GM18867 (cell line): Measurements from ENCODE around the gene RFLNA.
"Not testable (repeated sequence)": the region's sequence is repeated elsewhere in the genome, so short reads cannot be mapped to it uniquely, and the experiment has no call there.

Experiments used
- ATAC-seq: cut with Tn5 transposase; IDR thresholded peaks from one replicate; pipeline ENCODE4 v1.9.1; 2021; ENCODE audit warnings: mild to moderate bottlenecking, moderate library complexity; ENCODE audit not compliant: unreplicated experiment

The RFLNA gene

DNA sequence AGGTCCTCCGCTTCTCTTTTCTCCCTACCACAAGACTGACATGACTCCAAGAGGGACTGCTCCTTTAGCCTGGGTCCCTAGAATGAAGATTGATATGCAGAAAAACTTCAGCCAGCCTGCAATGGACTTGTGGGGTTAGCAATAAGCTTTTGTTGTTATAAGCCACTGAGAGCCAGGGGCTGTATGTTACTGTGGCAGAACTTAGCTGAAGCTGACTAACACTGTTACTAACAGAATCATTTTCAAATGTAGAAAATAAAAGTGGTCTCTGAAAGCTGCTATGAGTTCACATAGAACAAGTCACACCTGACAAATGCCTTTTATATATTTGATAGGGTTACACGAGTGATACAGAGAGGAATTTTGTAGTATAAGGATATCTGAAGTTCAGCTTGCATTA is 13.6 kb upstream of the RFLNA start:
- ATAC-seq: no peak

- ATAC-seq: no peak
Observed at GRCh38 chr12:124282287-124282686, 12.6 kb upstream of the RFLNA start.

- ATAC-seq: no peak
Observed at GRCh38 chr12:124283326-124283725, 11.6 kb upstream of the RFLNA start.

DNA sequence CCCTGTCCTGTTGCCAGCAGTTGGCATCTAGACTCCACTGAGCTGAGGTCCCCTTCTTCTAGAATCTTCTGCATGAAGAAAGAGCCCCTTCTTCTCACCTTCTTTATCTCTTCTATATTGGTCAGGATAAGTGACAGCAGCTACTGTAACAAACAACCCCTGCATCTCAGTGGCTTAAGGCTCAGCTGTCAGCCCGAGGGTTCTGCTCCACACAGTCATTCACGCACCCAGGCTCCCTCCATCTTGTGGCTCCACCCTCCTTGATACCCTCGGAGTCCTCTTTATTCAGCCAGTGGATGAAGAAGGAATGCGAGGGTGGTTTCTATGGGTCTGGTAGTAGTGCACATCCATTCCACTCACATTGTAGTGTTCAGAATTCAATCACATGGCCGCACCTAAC is 10.5 kb upstream of the RFLNA start:
- ATAC-seq: no peak

DNA sequence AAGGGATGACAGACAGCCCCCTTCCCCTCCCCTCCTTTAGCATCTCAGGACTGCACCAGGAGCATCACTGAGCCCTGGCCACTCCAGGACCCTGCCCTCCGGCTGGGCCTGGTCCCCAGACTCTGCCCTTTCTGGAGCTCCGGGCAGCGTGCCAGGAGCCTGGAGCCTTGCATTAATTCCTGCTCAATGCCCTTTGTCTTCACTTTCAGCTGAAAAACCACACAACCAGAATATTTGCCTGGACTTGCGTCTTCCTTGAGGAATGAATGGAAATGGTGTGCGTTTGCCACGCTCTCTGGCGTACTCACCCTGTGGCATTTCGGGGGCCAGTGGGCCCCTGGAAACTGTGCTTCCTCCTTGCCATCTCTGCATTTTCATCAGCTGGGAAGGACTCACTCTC is 8.5 kb upstream of the RFLNA start:
- ATAC-seq: no peak

- no peak for ATAC-seq
Observed at GRCh38 chr12:124286971-124287370, 7.9 kb upstream of the RFLNA start.

DNA sequence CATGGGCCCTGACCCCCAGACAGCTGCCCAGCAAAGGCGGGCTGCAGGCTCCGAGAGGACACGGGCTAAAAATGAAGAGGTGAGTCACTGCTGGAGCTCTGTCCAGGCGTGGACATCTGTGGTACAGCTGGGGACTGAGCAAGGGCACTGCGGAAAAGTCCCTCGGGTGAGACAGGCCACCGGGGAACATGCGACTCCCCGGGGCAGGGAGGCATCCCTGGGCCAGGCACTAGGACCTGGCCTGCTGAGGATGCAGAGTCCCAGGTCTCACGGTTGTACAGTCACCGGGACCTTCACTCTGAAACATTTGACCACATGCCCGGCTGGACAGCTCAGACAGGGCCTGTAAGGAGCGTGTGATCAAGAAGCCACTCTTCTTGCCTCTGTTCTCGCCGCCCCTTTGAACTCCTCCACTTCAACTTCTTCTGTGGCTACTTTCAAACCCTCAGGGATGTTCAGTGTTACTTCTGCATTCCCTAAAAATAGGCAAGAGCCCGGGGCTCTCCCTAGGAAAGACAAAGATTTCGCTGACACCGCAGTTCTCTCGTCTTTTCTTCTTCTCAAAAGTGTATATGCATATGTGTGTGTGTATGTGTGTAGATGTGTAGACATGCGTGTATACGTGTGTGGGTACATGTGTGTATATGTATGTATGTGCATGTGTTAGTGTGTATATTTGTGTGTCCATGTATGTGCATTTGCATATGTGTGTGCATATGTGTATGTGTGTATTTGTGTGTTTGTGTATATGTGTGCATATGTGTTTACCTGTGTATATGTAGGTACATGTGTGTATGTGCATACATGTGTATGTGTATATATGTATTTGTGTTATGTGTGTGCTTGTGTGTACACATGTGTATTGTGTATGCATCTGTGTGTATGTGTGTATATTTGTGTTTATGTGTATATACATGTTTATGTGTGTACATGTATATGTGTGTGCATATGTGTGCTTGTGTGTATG is 5.0 kb upstream of the RFLNA start:
- ATAC-seq: no peak

- no peak for ATAC-seq
Observed at GRCh38 chr12:124292385-124292784, 2.5 kb upstream of the RFLNA start.

- no peak for ATAC-seq
Observed at GRCh38 chr12:124293286-124294003, 1.4 kb upstream of the RFLNA start.

GRCh38 chr12:124295431-124296058 is 652 bp downstream of the RFLNA start:
- no peak for ATAC-seq

DNA sequence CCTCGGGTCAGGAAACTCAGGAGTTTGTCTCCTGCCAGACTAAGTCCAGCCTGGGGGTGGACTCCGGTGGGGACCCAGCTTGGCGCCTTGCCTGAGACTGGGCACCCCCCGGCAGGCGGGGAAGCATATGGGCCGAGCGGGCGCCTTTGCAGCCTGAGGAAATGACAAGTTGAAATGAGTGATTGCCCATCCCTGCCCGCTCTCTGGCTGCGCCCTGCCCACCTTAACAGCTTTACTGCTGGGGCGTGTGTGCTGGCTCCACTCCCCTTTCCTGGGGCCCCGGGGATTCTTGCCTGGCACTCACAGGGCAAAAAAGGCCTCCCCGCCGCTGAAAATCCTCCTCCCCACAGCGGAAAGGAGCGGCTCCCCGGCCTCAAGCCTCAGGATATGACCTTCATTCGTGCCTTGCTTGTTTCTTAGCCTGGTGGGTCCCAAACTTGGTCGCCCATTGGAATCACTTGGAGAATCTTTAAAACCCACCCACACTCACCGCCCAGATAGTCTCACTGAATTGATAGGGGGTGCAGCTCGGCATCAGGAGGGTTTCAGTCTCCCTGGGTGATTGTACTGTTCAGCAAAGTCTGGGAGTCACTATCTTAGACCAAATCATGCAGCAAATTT is 1.5 kb downstream of the RFLNA start:
- ATAC-seq: no peak

DNA sequence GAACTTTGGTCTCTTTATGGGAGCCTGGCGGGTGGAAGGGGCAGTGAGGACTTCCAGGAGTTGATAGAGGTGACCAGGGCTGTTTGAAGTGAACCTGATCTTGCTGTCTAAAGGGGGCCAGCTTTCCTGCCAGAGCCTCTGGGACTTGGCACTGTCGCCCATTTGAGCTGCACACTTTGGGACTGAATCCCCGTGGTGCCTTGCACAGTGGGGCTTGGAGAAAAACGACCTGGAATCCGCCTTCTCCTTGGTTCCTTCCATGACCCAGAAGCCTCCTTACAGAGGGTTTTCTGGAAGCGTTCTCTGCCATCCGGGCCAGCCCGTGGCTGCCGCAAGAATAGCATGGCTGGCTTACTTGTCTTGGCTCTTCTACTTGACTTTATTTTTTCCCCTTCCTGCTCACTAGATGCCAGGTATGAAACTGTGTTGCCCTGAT is 2.0 kb downstream of the RFLNA start:
- ATAC-seq: no peak

- ATAC-seq: no peak
Observed at GRCh38 chr12:124297389-124297788, 2.5 kb downstream of the RFLNA start.

DNA sequence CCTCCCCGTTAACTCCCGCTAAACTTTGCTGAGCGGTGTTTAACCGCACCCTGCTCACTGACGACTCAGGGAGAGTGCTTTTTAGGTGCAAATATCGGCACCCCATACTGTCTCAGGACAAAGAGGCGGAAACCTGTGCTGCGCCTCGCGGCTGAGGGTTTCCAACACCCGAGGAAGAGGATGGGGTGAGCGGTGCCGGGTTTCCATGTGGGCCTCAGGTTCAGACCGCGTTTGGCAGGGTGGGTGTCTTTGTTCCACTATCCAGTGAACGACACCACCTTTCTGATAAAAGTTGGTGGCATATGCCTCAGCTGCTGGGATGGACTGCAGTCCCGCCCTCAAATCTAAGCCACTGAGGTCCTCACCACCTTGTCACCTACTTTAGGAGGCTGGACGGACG is 3.0 kb downstream of the RFLNA start:
- no peak for ATAC-seq

GRCh38 chr12:124298685-124299410 is 4.0 kb downstream of the RFLNA start:
- no peak for ATAC-seq

GRCh38 chr12:124299628-124300388 is 4.9 kb downstream of the RFLNA start:
- ATAC-seq: no peak

- ATAC-seq: not testable (repeated sequence)
Observed at GRCh38 chr12:124300657-124301056, 5.8 kb downstream of the RFLNA start.

DNA sequence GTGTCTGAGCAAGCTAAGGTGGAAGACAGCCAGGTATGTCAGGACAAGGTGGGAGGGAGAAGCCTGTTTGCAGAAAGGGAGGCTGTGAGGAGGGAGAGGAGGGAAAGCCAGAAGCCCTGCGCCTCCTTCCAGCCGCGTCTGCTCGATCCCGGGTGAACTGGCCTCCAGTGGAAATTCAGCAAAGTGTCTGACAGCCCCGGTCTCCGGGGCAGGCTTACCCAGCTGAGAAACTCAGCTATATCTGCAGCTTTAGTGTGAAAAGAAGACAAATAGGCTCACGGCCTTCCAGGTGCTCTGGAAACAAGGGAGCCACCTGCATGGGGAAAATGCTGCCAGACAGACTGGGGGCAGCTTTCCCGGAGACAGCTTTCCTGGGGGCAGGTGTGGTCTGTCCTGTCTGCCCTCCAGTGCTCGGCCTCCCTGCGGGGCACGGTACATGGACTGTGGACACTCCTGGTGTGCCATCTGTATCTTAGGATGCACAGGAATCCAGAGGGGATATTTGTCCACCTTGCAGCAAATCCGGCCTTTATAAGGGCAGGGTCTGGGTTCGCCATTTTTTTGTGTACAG is 6.3 kb downstream of the RFLNA start:
- ATAC-seq: no peak

DNA sequence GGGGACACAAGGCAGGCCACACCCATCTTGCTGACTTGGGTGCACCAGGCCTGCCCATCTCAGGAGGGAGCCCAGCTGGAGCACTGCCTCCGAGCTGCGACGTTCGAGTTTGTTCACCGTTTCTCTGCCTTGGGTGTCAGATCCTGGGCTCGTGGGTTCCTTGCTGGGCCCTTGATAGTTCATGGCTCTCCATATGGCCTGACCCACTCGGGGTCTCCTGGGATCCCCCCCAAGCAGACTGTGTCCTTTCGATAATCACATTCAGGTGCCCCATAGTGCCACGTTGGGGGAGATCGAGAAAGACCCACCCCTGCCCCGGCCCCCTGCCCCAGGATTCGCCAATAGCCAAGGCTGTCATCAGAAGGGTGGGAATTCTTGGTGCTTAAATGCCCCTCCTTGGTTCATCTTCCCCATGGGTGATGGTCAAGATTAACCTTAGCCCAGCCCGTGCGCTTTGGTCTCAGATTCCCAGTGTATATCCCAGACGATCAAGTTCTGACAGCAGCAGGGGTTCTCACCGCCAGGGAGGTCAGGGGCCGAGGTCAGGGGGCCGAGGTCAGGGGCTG is 7.4 kb downstream of the RFLNA start:
- no peak for ATAC-seq
